A549 (cell line): ENCODE results near the gene PRKAR1B.

Experiments
- CHD4 ChIP-seq: fragments of 200-600 bp; sonication (generic); IDR thresholded peaks from 2 replicates; pipeline ENCODE4 v1.6.1; 2016; ENCODE audit warnings: antibody characterized with exemption, mild to moderate bottlenecking, borderline replicate concordance
- CTCF ChIP-seq: fragments of >200 bp; sonication (Bioruptor Twin); formaldehyde crosslinking; IDR thresholded peaks from 3 replicates; pipeline ENCODE4 v1.5.1; 2016
- ESRRA ChIP-seq: fragments of 150-350 bp; IDR thresholded peaks from 2 replicates; pipeline ENCODE4 v1.6.1; 2014; ENCODE audit warnings: mild to moderate bottlenecking, low read length, borderline replicate concordance
- HDAC2 ChIP-seq: fragments of 200-600 bp; sonication (generic); IDR thresholded peaks from 2 replicates; pipeline ENCODE4 v1.6.1; 2016
- KDM1A ChIP-seq: fragments of 200-600 bp; sonication (generic); IDR thresholded peaks from 2 replicates; pipeline ENCODE4 v1.6.1; 2016; ENCODE audit warnings: low read depth, mild to moderate bottlenecking
- PHF8 ChIP-seq: fragments of 200-600 bp; sonication (generic); IDR thresholded peaks from 2 replicates; pipeline ENCODE4 v1.6.1; 2016; ENCODE audit warnings: low read depth, mild to moderate bottlenecking, antibody characterized with exemption, moderate library complexity, borderline replicate concordance
- POLR2A ChIP-seq: IDR thresholded peaks from 2 replicates; pipeline ENCODE4 v1.6.1; 2012; ENCODE audit warnings: mild to moderate bottlenecking, low read length
- RNF2 ChIP-seq: fragments of 200-600 bp; sonication (generic); IDR thresholded peaks from 2 replicates; pipeline ENCODE4 v1.6.1; 2016; ENCODE audit warnings: low read depth, mild to moderate bottlenecking, antibody characterized with exemption, moderate library complexity, borderline replicate concordance
- TF ChIP-seq, protein P1 (sequence below): fragments of 200-600 bp; sonication (generic); IDR thresholded peaks from 2 replicates; pipeline ENCODE4 v1.6.1; 2016; ENCODE audit warnings: antibody characterized with exemption, mild to moderate bottlenecking, moderate library complexity
- TF ChIP-seq, protein P2 (sequence below): fragments of >200 bp; sonication (Bioruptor Twin); formaldehyde crosslinking; IDR thresholded peaks from 3 replicates; pipeline ENCODE4 v1.6.1; 2016
- TF ChIP-seq, protein P3 (sequence below): IDR thresholded peaks from 2 replicates; pipeline ENCODE4 v1.6.1; 2012

DNA sequence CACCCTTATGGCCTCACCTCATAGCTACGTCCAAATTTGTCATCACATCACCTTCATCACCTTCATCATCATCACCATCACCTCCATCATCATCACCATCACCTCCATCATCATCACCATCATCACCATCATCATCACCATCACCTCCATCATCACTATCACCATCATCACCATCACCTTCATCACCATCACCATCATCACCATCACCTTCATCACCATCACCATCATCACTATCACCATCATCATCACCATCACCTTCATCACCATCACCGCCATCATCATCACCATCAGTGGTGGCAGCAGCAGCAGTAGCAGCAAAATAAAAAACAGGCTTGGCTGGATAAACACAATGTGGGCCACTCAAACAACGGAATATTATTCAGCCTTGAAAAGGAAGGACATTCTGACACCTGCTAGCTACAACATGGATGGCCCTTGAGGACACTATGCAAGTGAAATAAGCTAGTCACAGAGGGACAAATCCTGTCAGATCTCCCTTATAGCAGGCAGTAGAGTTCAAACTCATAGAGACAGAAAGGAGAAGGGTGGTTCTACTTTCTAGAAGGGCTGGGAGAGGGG lies 159.7 kb downstream of the PRKAR1B start:
- no peak for TF ChIP-seq KDM1A
- TF ChIP-seq CTCF: no peak
- TF ChIP-seq CHD4: no peak
- no peak for TF ChIP-seq POLR2A
- TF ChIP-seq, protein P1, sequence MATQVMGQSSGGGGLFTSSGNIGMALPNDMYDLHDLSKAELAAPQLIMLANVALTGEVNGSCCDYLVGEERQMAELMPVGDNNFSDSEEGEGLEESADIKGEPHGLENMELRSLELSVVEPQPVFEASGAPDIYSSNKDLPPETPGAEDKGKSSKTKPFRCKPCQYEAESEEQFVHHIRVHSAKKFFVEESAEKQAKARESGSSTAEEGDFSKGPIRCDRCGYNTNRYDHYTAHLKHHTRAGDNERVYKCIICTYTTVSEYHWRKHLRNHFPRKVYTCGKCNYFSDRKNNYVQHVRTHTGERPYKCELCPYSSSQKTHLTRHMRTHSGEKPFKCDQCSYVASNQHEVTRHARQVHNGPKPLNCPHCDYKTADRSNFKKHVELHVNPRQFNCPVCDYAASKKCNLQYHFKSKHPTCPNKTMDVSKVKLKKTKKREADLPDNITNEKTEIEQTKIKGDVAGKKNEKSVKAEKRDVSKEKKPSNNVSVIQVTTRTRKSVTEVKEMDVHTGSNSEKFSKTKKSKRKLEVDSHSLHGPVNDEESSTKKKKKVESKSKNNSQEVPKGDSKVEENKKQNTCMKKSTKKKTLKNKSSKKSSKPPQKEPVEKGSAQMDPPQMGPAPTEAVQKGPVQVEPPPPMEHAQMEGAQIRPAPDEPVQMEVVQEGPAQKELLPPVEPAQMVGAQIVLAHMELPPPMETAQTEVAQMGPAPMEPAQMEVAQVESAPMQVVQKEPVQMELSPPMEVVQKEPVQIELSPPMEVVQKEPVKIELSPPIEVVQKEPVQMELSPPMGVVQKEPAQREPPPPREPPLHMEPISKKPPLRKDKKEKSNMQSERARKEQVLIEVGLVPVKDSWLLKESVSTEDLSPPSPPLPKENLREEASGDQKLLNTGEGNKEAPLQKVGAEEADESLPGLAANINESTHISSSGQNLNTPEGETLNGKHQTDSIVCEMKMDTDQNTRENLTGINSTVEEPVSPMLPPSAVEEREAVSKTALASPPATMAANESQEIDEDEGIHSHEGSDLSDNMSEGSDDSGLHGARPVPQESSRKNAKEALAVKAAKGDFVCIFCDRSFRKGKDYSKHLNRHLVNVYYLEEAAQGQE: no peak
- no peak for TF ChIP-seq HDAC2
- TF ChIP-seq PHF8: no peak
- TF ChIP-seq, protein P2, sequence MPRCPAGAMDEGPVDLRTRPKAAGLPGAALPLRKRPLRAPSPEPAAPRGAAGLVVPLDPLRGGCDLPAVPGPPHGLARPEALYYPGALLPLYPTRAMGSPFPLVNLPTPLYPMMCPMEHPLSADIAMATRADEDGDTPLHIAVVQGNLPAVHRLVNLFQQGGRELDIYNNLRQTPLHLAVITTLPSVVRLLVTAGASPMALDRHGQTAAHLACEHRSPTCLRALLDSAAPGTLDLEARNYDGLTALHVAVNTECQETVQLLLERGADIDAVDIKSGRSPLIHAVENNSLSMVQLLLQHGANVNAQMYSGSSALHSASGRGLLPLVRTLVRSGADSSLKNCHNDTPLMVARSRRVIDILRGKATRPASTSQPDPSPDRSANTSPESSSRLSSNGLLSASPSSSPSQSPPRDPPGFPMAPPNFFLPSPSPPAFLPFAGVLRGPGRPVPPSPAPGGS: no peak
- TF ChIP-seq RNF2: no peak
- TF ChIP-seq ESRRA: no peak
- TF ChIP-seq, protein P3, sequence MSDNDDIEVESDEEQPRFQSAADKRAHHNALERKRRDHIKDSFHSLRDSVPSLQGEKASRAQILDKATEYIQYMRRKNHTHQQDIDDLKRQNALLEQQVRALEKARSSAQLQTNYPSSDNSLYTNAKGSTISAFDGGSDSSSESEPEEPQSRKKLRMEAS: no peak
